OCI-LY7 (cell line): ENCODE data around the gene NHS.

ENCODE experiments used
- EZH2phosphoT487 ChIP-seq: fragments of 200-600 bp; sonication (generic); IDR thresholded peaks from 2 replicates; pipeline ENCODE4 v1.6.1; 2018; ENCODE audit warnings: low read depth, borderline replicate concordance, mild to moderate bottlenecking, mixed run types, antibody characterized with exemption, low read length, moderate library complexity, mixed read lengths
- TF ChIP-seq, protein P1 (sequence below): fragments of 200-600 bp; sonication (generic); conservative IDR thresholded peaks from 2 replicates; pipeline ENCODE4 v1.5.1; 2014; ENCODE audit warnings: mild to moderate bottlenecking, antibody characterized with exemption, low read length, moderate library complexity, mixed read lengths

DNA sequence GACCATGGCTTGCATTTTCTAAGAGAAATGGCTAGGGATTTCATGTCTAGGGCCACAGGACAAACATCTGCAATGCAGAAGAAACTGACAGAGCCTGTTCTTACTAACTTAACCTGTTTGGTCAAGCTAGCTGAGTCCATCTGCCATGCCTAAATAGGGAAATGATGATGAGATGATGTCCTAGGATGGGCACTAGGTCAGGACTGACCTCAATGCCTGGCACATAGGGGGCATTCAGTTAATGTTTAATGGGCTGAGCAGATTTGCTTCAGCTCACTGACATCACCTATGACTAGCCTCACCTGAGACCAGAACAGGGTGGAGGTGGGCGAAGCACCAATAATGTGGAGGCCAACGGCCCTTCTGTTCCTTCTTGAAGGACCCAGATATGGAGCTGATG is 188.1 kb downstream of the NHS start:
- TF ChIP-seq, protein P1, sequence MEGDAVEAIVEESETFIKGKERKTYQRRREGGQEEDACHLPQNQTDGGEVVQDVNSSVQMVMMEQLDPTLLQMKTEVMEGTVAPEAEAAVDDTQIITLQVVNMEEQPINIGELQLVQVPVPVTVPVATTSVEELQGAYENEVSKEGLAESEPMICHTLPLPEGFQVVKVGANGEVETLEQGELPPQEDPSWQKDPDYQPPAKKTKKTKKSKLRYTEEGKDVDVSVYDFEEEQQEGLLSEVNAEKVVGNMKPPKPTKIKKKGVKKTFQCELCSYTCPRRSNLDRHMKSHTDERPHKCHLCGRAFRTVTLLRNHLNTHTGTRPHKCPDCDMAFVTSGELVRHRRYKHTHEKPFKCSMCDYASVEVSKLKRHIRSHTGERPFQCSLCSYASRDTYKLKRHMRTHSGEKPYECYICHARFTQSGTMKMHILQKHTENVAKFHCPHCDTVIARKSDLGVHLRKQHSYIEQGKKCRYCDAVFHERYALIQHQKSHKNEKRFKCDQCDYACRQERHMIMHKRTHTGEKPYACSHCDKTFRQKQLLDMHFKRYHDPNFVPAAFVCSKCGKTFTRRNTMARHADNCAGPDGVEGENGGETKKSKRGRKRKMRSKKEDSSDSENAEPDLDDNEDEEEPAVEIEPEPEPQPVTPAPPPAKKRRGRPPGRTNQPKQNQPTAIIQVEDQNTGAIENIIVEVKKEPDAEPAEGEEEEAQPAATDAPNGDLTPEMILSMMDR = no peak
- no peak for TF ChIP-seq EZH2phosphoT487
